Memory B cell (primary cell): ENCODE results near the gene CCDC57.
A peak's percentile ranks its signal among the peaks of the same experiment; 100 is the strongest.

Experiments used
- ATAC-seq: fragments of 150-1000 bp; cut with Tn5 transposase; 2 replicates; pipeline ENCODE4 v1.10.0; 2021; ENCODE audit warnings: low read depth, mild to moderate bottlenecking, moderate library complexity
- DNase-seq, 2 donors: peaks; one replicate each; pipeline ENCODE4 v3.0.0; 2022; ENCODE audit warnings: low spot score in 2 of 2
- H3K27ac Mint-ChIP-seq: one replicate; pipeline ENCODE4 v1.8.0; 2022; ENCODE audit warnings: mild to moderate bottlenecking, moderate library complexity, mixed read lengths
- H3K27me3 Mint-ChIP-seq: one replicate; pipeline ENCODE4 v1.8.0; 2022; ENCODE audit warnings: mixed read lengths
- H3K36me3 Mint-ChIP-seq: one replicate; pipeline ENCODE4 v1.8.0; 2022; ENCODE audit warnings: mild to moderate bottlenecking, mixed read lengths
- H3K4me1 Mint-ChIP-seq: one replicate; pipeline ENCODE4 v1.8.0; 2022; ENCODE audit warnings: mixed read lengths
- H3K4me3 Mint-ChIP-seq: one replicate; pipeline ENCODE4 v1.8.0; 2022; ENCODE audit warnings: mild to moderate bottlenecking, moderate library complexity, mixed read lengths
- H3K9me3 Mint-ChIP-seq: one replicate; pipeline ENCODE4 v1.8.0; 2022; ENCODE audit warnings: mixed read lengths

The CCDC57 gene

GRCh38 chr17:82051776-82052637 lies 160.6 kb downstream of the CCDC57 start, which contains the start of the genes GPS1 and RFNG:
GPS1 (plus strand) TSS chr17:82051898; CDS start chr17:82051932, 34 bp downstream.
RFNG (minus strand) TSS chr17:82051811; CDS start chr17:82051766, 45 bp downstream.
- DNase-seq, result peak; percentile 66 to 75
- Mint-ChIP-seq H3K4me3 (peak within 1 kb of the TSS; percentile 92), H3K9me3 (no peaks in the 10 kb centered on the region), H3K27ac (peak within 1 kb of the TSS; percentile 86), H3K4me1 (peaks cover 8% of the 10 kb centered on the region), H3K36me3 (peaks cover 10% of the 10 kb centered on the region), H3K27me3 (no peaks in the 10 kb centered on the region)
- ATAC-seq, result peak; percentile 98
